Endodermal cell (in vitro differentiated cells): Measurements from ENCODE around the gene EXOC3L4. TPM values are rescaled to one million over a fixed set of nuclear protein-coding genes. Genes with fewer than 3 reads are reported as not detected.

Experiments
- DNase-seq: peaks from one replicate; pipeline ENCODE4 v3.0.0-alpha.2; 2017
- H3K27ac ChIP-seq: 2 replicates; pipeline ENCODE4 v1.5.1; 2013; ENCODE audit warnings: mild to moderate bottlenecking, low read depth, low read length, moderate library complexity
- H3K27me3 ChIP-seq: 2 replicates; pipeline ENCODE4 v1.6.1; 2013; ENCODE audit warnings: mild to moderate bottlenecking, low read length, moderate library complexity; ENCODE audit not compliant: insufficient read depth, control insufficient read depth, poor library complexity, severe bottlenecking
- H3K36me3 ChIP-seq: 2 replicates; pipeline ENCODE4 v1.7.0; 2013; ENCODE audit warnings: mild to moderate bottlenecking, low read length, moderate library complexity; ENCODE audit not compliant: control insufficient read depth, insufficient read depth
- H3K4me1 ChIP-seq: one replicate; pipeline ENCODE4 v1.7.0; 2013; ENCODE audit warnings: low read length; ENCODE audit not compliant: control insufficient read depth, insufficient read depth
- H3K4me3 ChIP-seq: 2 replicates; pipeline ENCODE4 v1.5.1; 2013; ENCODE audit warnings: mild to moderate bottlenecking, low read length, moderate library complexity
- H3K9ac ChIP-seq: 2 replicates; pipeline ENCODE4 v1.6.1; 2013; ENCODE audit warnings: mild to moderate bottlenecking, low read length, moderate library complexity; ENCODE audit not compliant: poor library complexity, severe bottlenecking; ENCODE audit errors: extremely low read depth
- H3K9me3 ChIP-seq: 2 replicates; pipeline ENCODE4 v1.6.1; 2013; ENCODE audit warnings: mild to moderate bottlenecking, low read length, moderate library complexity; ENCODE audit not compliant: control insufficient read depth
- H3K27ac Mint-ChIP-seq: 2 replicates; pipeline ENCODE4 v1.8.0; 2020; ENCODE audit warnings: mixed read lengths
- H3K27me3 Mint-ChIP-seq: 2 replicates; pipeline ENCODE4 v1.8.0; 2021; ENCODE audit warnings: mild to moderate bottlenecking, mixed read lengths; ENCODE audit not compliant: insufficient read depth
- H3K36me3 Mint-ChIP-seq: 2 replicates; pipeline ENCODE4 v1.8.0; 2020; ENCODE audit warnings: low read depth, mixed read lengths
- H3K4me1 Mint-ChIP-seq: 2 replicates; pipeline ENCODE4 v1.8.0; 2020; ENCODE audit warnings: mixed read lengths
- H3K4me3 Mint-ChIP-seq: 2 replicates; pipeline ENCODE4 v1.8.0; 2020; ENCODE audit warnings: mild to moderate bottlenecking, moderate library complexity, mixed read lengths
- H3K9me3 Mint-ChIP-seq: 2 replicates; pipeline ENCODE4 v1.8.0; 2020; ENCODE audit warnings: mild to moderate bottlenecking, mixed read lengths
- WGBS, 2 experiments: methylation state at CpG; one replicate each; pipeline versions ENCODE4 v1.1.5 to v1.1.7; 2013; ENCODE audit warnings: missing lambda C conversion rate in 2 of 2, mixed read lengths in 1 of 2; ENCODE audit not compliant: insufficient coverage in 1 of 2, insufficient read length in 1 of 2; 5-methylcytosine and 5-hydroxymethylcytosine counted together
- total RNA-seq, 2 donors: library from RNA; stranded (reverse); fragmentation: NEBNext Ultra II Directional in 1 of 2; extraction: Animal tissue kit (Norgen Biotek cat#: 25700) in 1 of 2; gene quantifications; 2 replicates in 1 of 2; 3 replicates in 1 of 2; pipeline ENCODE4 v1.2.1, GENCODE V29; 2021
- TF ChIP-seq, protein P1 (sequence below): fragments of 200-600 bp; sonication (generic); conservative IDR thresholded peaks from 2 replicates; pipeline ENCODE4 v1.5.0; 2021; ENCODE audit warnings: antibody characterized with exemption, mild to moderate bottlenecking

EXOC3L4 gene
- total RNA-seq, 2 donors from 2014 or later = 2.5 to 3.6 TPM

DNA sequence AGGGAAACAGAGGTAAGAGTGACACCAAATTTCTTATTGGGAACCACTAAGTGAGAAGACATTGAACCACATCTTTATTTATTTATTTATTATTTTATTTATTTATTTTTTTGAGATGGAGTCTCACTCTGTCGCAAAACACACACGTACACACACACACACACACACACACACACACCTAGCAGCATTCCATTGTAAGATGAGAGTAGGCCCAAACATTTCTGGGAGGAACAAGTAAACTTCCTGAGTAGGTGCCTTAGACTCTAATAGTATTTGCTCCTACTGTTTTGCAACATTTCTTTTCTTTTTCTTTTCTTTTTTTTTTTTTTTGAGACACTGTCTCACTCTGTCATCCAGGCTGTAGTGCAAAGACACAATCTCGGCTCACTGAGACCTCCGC is 30.1 kb upstream of the EXOC3L4 start:
- no peak for DNase-seq
- H3K4me1 Mint-ChIP-seq = no peaks in the 10 kb centered on the region
- Histone ChIP-seq H3K27me3 (no peaks in the 10 kb centered on the region), H3K27ac (no peak overlapping the region), H3K4me1 (no peaks in the 10 kb centered on the region), H3K9ac (no peak overlapping the region), H3K9me3 (no peaks in the 10 kb centered on the region), H3K4me3 (no peak overlapping the region), H3K36me3 (no peaks in the 10 kb centered on the region)
- no peaks in the 10 kb centered on the region for H3K36me3 Mint-ChIP-seq
- TF ChIP-seq, protein P1, sequence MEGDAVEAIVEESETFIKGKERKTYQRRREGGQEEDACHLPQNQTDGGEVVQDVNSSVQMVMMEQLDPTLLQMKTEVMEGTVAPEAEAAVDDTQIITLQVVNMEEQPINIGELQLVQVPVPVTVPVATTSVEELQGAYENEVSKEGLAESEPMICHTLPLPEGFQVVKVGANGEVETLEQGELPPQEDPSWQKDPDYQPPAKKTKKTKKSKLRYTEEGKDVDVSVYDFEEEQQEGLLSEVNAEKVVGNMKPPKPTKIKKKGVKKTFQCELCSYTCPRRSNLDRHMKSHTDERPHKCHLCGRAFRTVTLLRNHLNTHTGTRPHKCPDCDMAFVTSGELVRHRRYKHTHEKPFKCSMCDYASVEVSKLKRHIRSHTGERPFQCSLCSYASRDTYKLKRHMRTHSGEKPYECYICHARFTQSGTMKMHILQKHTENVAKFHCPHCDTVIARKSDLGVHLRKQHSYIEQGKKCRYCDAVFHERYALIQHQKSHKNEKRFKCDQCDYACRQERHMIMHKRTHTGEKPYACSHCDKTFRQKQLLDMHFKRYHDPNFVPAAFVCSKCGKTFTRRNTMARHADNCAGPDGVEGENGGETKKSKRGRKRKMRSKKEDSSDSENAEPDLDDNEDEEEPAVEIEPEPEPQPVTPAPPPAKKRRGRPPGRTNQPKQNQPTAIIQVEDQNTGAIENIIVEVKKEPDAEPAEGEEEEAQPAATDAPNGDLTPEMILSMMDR = no peak
- peaks cover 3% of the 10 kb centered on the region for H3K27me3 Mint-ChIP-seq
- no peaks in the 10 kb centered on the region for H3K9me3 Mint-ChIP-seq
- H3K4me3 Mint-ChIP-seq = no peak overlapping the region
- 92% methylated on average over 4 of the region's 4 CpGs; no CpG with 5 or more reads in 1 of the 2 experiments for WGBS, 2 experiments
- no peak overlapping the region for H3K27ac Mint-ChIP-seq

DNA sequence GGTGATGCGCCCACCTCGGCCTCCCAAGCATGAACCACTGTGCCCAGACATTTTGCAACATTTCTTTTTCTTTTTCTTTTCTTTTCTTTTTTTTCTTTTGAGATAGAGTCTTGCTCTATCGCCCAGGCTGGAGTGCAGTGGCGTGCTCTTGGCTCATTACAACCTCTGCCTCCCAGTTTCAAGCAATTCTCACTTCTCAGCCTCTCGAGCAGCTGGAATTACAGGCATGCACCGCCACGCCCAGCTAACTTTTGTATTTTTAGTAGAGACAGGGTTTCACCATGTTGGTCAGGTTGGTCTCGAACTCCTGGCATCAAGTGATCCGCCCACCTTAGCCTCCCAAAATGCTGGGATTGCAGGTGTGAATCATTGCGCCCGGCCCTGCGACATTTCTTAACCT is 29.5 kb upstream of the EXOC3L4 start:
- peaks cover 3% of the 10 kb centered on the region for H3K27me3 Mint-ChIP-seq
- no peaks in the 10 kb centered on the region for H3K36me3 ChIP-seq
- H3K4me1 ChIP-seq = no peaks in the 10 kb centered on the region
- H3K36me3 Mint-ChIP-seq = no peaks in the 10 kb centered on the region
- H3K4me3 Mint-ChIP-seq = no peak overlapping the region
- H3K27ac ChIP-seq = no peak overlapping the region
- H3K4me3 ChIP-seq = no peak overlapping the region
- H3K9me3 ChIP-seq = no peaks in the 10 kb centered on the region
- TF ChIP-seq, protein P1 = no peak
- 94 to 98% methylated on average over 7 to 12 of the region's 12 CpGs for whole genome bisulfite sequencing, 2 experiments
- no peaks in the 10 kb centered on the region for H3K27me3 ChIP-seq
- H3K9me3 Mint-ChIP-seq = no peaks in the 10 kb centered on the region
- H3K27ac Mint-ChIP-seq = no peak overlapping the region
- no peaks in the 10 kb centered on the region for H3K4me1 Mint-ChIP-seq
- no peak for DNase-seq
- no peak overlapping the region for H3K9ac ChIP-seq

DNA sequence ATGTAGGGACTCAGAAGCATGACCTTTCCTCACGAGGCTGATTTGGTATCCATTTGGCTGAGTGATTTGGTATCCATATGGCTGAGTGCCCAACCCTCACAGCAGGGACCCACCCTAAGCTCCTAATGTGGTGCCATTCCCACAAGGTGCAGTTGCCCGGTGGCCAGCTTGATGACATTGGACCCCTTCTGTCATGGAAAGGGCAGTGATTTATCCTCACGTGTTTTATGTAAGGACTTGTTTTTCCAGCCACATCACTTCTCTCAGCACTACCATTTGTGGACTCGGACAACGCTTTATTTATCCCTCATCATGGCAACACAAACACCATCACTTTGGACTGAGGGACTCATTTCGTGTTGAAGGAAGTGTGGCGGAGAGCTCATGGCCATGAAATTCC is 28.7 kb upstream of the EXOC3L4 start:
- Histone ChIP-seq H3K27me3 (no peaks in the 10 kb centered on the region), H3K9me3 (no peaks in the 10 kb centered on the region), H3K27ac (no peak overlapping the region), H3K4me3 (no peak overlapping the region), H3K36me3 (no peaks in the 10 kb centered on the region), H3K4me1 (no peaks in the 10 kb centered on the region), H3K9ac (no peak overlapping the region)
- Mint-ChIP-seq H3K27ac (no peak overlapping the region), H3K36me3 (no peaks in the 10 kb centered on the region), H3K4me1 (no peaks in the 10 kb centered on the region), H3K27me3 (peaks cover 3% of the 10 kb centered on the region), H3K9me3 (no peaks in the 10 kb centered on the region), H3K4me3 (no peak overlapping the region)
- TF ChIP-seq, protein P1 = no peak
- 92% methylated on average over 6 to 7 of the region's 7 CpGs for WGBS, 2 experiments
- no peak for DNase-seq
